Measurements from ENCODE around the gene AMPD2. TPM values are rescaled to one million over a fixed set of nuclear protein-coding genes. Genes with fewer than 3 reads are reported as not detected.
"Not testable (repeated sequence)": the region's sequence is repeated elsewhere in the genome, so short reads cannot be mapped to it uniquely, and the experiment has no call there.

Gene AMPD2
- total and polyA plus RNA-seq, 4 donors, result 16.7 to 57.4 (median 44.5) TPM

- 13% methylated on average over 22 of the region's 22 CpGs for WGBS, 2 donors
- ATAC-seq (ENCODE audit: insufficient read depth, low FRiP score), result peak; percentile 97
- TF ChIP-seq CTCF (IDR thresholded peaks at IDR 0.05; ENCODE audit: control extremely low read depth, extremely low read depth), result no peak
- Histone ChIP-seq H3K36me3 (ENCODE audit: control insufficient read depth in 4 of 4, insufficient read depth in 4 of 4, low read length in 4 of 4) (peaks cover 0 to 1% (median 0%) of the 10 kb centered on the region in 4 donors), H3K9ac (ENCODE audit: insufficient read depth in 1 of 2, low read length in 2 of 2) (peak within 1 kb of the TSS; percentile 60 to 88), H3K4me3 (peak within 1 kb of the TSS; percentile 47), H3K27me3 (ENCODE audit: control insufficient read depth in 3 of 3, insufficient read depth in 3 of 3, low read length in 2 of 3) (no peaks in the 10 kb centered on the region), H3K27ac (ENCODE audit: low read depth in 1 of 2, low read length in 1 of 2) (no peak within 1 kb of the TSS), H3K9me3 (ENCODE audit: control insufficient read depth in 4 of 4, insufficient read depth in 3 of 4, low read length in 3 of 4) (no peaks in the 10 kb centered on the region), H3K4me1 (ENCODE audit: control insufficient read depth in 5 of 5, insufficient read depth in 5 of 5, low read length in 5 of 5) (peaks cover 0 to 4% (median 0%) of the 10 kb centered on the region in 5 donors)
- DNase-seq, result peak; percentile 95 to 97 (median 95)
Measured at GRCh38 chr1:109667452-109668122, 48.0 kb downstream of the AMPD2 start, which contains the start of gene GSTM2. TSS of gene GSTM2 (plus strand) at chr1:109668057. CDS start at chr1:109668116, 59 bp downstream.

GRCh38 chr1:109668123-109668775, 48.6 kb downstream of the AMPD2 start:
- no peak for TF ChIP-seq CTCF (IDR thresholded peaks at IDR 0.05; ENCODE audit: control extremely low read depth, extremely low read depth)
- ATAC-seq (ENCODE audit: insufficient read depth, low FRiP score) (peak; percentile 36), DNase-seq (peak in 1 of 3 donors; percentile 16)
- H3K9ac ChIP-seq (ENCODE audit: insufficient read depth in 1 of 2, low read length in 2 of 2), result peak overlapping the region; percentile 51 to 60
- H3K36me3 ChIP-seq (ENCODE audit: control insufficient read depth in 4 of 4, insufficient read depth in 4 of 4, low read length in 4 of 4), result peaks cover 0 to 1% (median under 1%) of the 10 kb centered on the region in 4 donors
- H3K4me3 ChIP-seq, result peak overlapping the region; percentile 47
- H3K27me3 ChIP-seq (ENCODE audit: control insufficient read depth in 3 of 3, insufficient read depth in 3 of 3, low read length in 2 of 3), result no peaks in the 10 kb centered on the region
- H3K4me1 ChIP-seq (ENCODE audit: control insufficient read depth in 5 of 5, insufficient read depth in 5 of 5, low read length in 5 of 5), result peaks cover 0 to 4% (median 0%) of the 10 kb centered on the region in 5 donors
- H3K27ac ChIP-seq (ENCODE audit: low read depth in 1 of 2, low read length in 1 of 2), result no peak overlapping the region
- 10 to 14% methylated on average over 25 to 26 of the region's 26 CpGs for WGBS, 2 donors
- H3K9me3 ChIP-seq (ENCODE audit: control insufficient read depth in 4 of 4, insufficient read depth in 3 of 4, low read length in 3 of 4), result no peaks in the 10 kb centered on the region

- TF ChIP-seq CTCF (IDR thresholded peaks at IDR 0.05; ENCODE audit: control extremely low read depth, extremely low read depth), result no peak
- H3K9me3 ChIP-seq (ENCODE audit: control insufficient read depth in 4 of 4, insufficient read depth in 3 of 4, low read length in 3 of 4), result no peaks in the 10 kb centered on the region
- no peaks in the 10 kb centered on the region for H3K27me3 ChIP-seq (ENCODE audit: control insufficient read depth in 3 of 3, insufficient read depth in 3 of 3, low read length in 2 of 3)
- H3K4me3 ChIP-seq, result no peak overlapping the region
- H3K36me3 ChIP-seq (ENCODE audit: control insufficient read depth in 4 of 4, insufficient read depth in 4 of 4, low read length in 4 of 4), result peaks cover 0 to 4% (median under 1%) of the 10 kb centered on the region in 4 donors
- WGBS, 2 donors, result 79 to 90% methylated on average over 22 of the region's 22 CpGs
- no peak overlapping the region for H3K27ac ChIP-seq (ENCODE audit: low read depth in 1 of 2, low read length in 1 of 2)
- DNase-seq (no peak), ATAC-seq (ENCODE audit: insufficient read depth, low FRiP score) (no peak)
- H3K4me1 ChIP-seq (ENCODE audit: control insufficient read depth in 5 of 5, insufficient read depth in 5 of 5, low read length in 5 of 5), result peaks cover 0 to 4% (median 0%) of the 10 kb centered on the region in 5 donors
- no peak overlapping the region for H3K9ac ChIP-seq (ENCODE audit: insufficient read depth in 1 of 2, low read length in 2 of 2)
Measured at GRCh38 chr1:109669246-109669948, 49.8 kb downstream of the AMPD2 start.

- H3K27ac ChIP-seq (ENCODE audit: low read depth in 1 of 2, low read length in 1 of 2); H3K36me3 ChIP-seq (ENCODE audit: control insufficient read depth in 4 of 4, insufficient read depth in 4 of 4, low read length in 4 of 4); ATAC-seq (ENCODE audit: insufficient read depth, low FRiP score); H3K27me3 ChIP-seq (ENCODE audit: control insufficient read depth in 3 of 3, insufficient read depth in 3 of 3, low read length in 2 of 3); DNase-seq; H3K9me3 ChIP-seq (ENCODE audit: control insufficient read depth in 4 of 4, insufficient read depth in 3 of 4, low read length in 3 of 4); H3K9ac ChIP-seq (ENCODE audit: insufficient read depth in 1 of 2, low read length in 2 of 2); H3K4me3 ChIP-seq; H3K4me1 ChIP-seq (ENCODE audit: control insufficient read depth in 5 of 5, insufficient read depth in 5 of 5, low read length in 5 of 5): not testable (repeated sequence)
- WGBS, 2 donors, result 97 to 98% methylated on average over 4 to 5 of the region's 5 CpGs
Measured at GRCh38 chr1:109669949-109670302, 50.3 kb downstream of the AMPD2 start.
